Smooth muscle cell (in vitro differentiated cells): Measurements from ENCODE around the gene TLCD1. TPM values are rescaled to one million over a fixed set of nuclear protein-coding genes. Genes with fewer than 3 reads are reported as not detected.

Experiments used
- DNase-seq: peaks from one replicate; lab custom pipeline; 2025; ENCODE audit not compliant: unreplicated experiment; lab: John Stamatoyannopoulos, UW
- H2AFZ ChIP-seq: fragments of 200-600 bp; sonication (generic); 2 replicates; pipeline ENCODE4 v1.6.0; 2016; ENCODE audit warnings: antibody characterized with exemption, low read depth, mild to moderate bottlenecking
- H3F3A ChIP-seq: fragments of 200-600 bp; sonication (generic); 2 replicates; pipeline ENCODE4 v1.6.0; 2017; ENCODE audit warnings: antibody characterized with exemption, low read depth
- H3K27ac ChIP-seq: fragments of 200-600 bp; sonication (generic); 2 replicates; pipeline ENCODE4 v1.5.1; 2016; ENCODE audit warnings: low read depth, mild to moderate bottlenecking
- H3K27me3 ChIP-seq: fragments of 200-600 bp; sonication (generic); 2 replicates; pipeline ENCODE4 v1.6.1; 2016; ENCODE audit warnings: low read depth, mild to moderate bottlenecking
- H3K36me3 ChIP-seq: fragments of 200-600 bp; sonication (generic); 2 replicates; pipeline ENCODE4 v1.5.1; 2016; ENCODE audit warnings: low read depth
- H3K4me1 ChIP-seq: fragments of 200-600 bp; sonication (generic); 2 replicates; pipeline ENCODE4 v1.5.1; 2016; ENCODE audit warnings: low read depth
- H3K4me2 ChIP-seq: fragments of 200-600 bp; sonication (generic); 2 replicates; pipeline ENCODE4 v1.6.0; 2016; ENCODE audit warnings: mild to moderate bottlenecking
- H3K4me3 ChIP-seq: fragments of 200-600 bp; sonication (generic); 2 replicates; pipeline ENCODE4 v1.5.1; 2016; ENCODE audit warnings: mild to moderate bottlenecking
- H3K79me2 ChIP-seq: fragments of 200-600 bp; sonication (generic); 2 replicates; pipeline ENCODE4 v1.6.0; 2016; ENCODE audit warnings: low read depth, mild to moderate bottlenecking
- H3K9ac ChIP-seq: fragments of 200-600 bp; sonication (generic); 2 replicates; pipeline ENCODE4 v1.6.0; 2016; ENCODE audit warnings: low read depth
- H3K9me3 ChIP-seq: fragments of 200-600 bp; sonication (generic); replicated peaks from 2 replicates; pipeline ENCODE4 v1.5.1; 2016; ENCODE audit warnings: low read depth
- H4K20me1 ChIP-seq: fragments of 200-600 bp; sonication (generic); 2 replicates; pipeline ENCODE4 v1.6.0; 2016; ENCODE audit warnings: low read depth
- CTCF ChIP-seq: fragments of 200-600 bp; sonication (generic); IDR thresholded peaks from 2 replicates; pipeline ENCODE4 v1.5.1; 2017; ENCODE audit warnings: borderline replicate concordance, mild to moderate bottlenecking, antibody characterized with exemption; ENCODE audit not compliant: insufficient read depth, poor library complexity, severe bottlenecking
- WGBS: methylation state at CpG from one replicate; pipeline ENCODE4 v1.1.7; 2016; ENCODE audit warnings: low lambda C conversion rate; 5-methylcytosine and 5-hydroxymethylcytosine counted together
- polyA plus RNA-seq: library from polyadenylated mRNA; unstranded; fragments of >200 nt; fragmentation: Nextera tagmentation; extraction: Ambion mirVana; gene quantifications from 2 replicates; pipeline ENCODE4 v1.2.1, GENCODE V29; 2016
- total RNA-seq: library from RNA; depleted of rRNA; stranded (reverse); fragments of >200 nt; gene quantifications from 2 replicates; pipeline ENCODE4 v1.2.3, GENCODE V29; 2014

Gene TLCD1
- total and polyA plus RNA-seq, 2 experiments from 2014 or later, result 11.2 to 14.7 TPM

GRCh38 chr17:28741358-28742349 lies 15.6 kb upstream of the TLCD1 start:
- Histone ChIP-seq H3K4me3 (no peak overlapping the region), H3K9ac (no peak overlapping the region), H2AFZ (no peak overlapping the region), H4K20me1 (peaks cover 24% of the 10 kb centered on the region), H3K4me1 (peaks cover 16% of the 10 kb centered on the region), H3K27ac (no peak overlapping the region), H3K27me3 (no peaks in the 10 kb centered on the region), H3K4me2 (no peak overlapping the region), H3K36me3 (no peaks in the 10 kb centered on the region), H3K79me2 (peaks cover 28% of the 10 kb centered on the region), H3K9me3 (no peaks in the 10 kb centered on the region), H3F3A (peaks cover 17% of the 10 kb centered on the region)
- WGBS, result 92% methylated on average over 19 of the region's 19 CpGs
- no peak for TF ChIP-seq CTCF
- no peak for DNase-seq

- Histone ChIP-seq H3F3A (peaks cover 11% of the 10 kb centered on the region), H3K79me2 (peaks cover 18% of the 10 kb centered on the region), H4K20me1 (peaks cover 14% of the 10 kb centered on the region), H3K4me2 (no peak overlapping the region), H3K27me3 (no peaks in the 10 kb centered on the region), H3K36me3 (no peaks in the 10 kb centered on the region), H3K4me3 (no peak overlapping the region), H3K4me1 (peaks cover 7% of the 10 kb centered on the region), H2AFZ (no peak overlapping the region), H3K27ac (no peak overlapping the region), H3K9ac (no peak overlapping the region), H3K9me3 (no peaks in the 10 kb centered on the region)
- no peak for DNase-seq
- WGBS, result 95% methylated on average over 10 of the region's 10 CpGs
- no peak for TF ChIP-seq CTCF
Measured at GRCh38 chr17:28740406-28741357, 14.6 kb upstream of the TLCD1 start.

GRCh38 chr17:28738680-28739384 lies 12.8 kb upstream of the TLCD1 start:
- Histone ChIP-seq H3K79me2 (no peaks in the 10 kb centered on the region), H3K4me2 (no peak overlapping the region), H3K4me3 (no peak overlapping the region), H2AFZ (no peak overlapping the region), H3K36me3 (no peaks in the 10 kb centered on the region), H3K9me3 (no peaks in the 10 kb centered on the region), H4K20me1 (no peaks in the 10 kb centered on the region), H3K9ac (no peak overlapping the region), H3K27me3 (no peaks in the 10 kb centered on the region), H3F3A (no peaks in the 10 kb centered on the region), H3K4me1 (peaks cover 4% of the 10 kb centered on the region), H3K27ac (no peak overlapping the region)
- no peak for TF ChIP-seq CTCF
- WGBS, result 92% methylated on average over 10 of the region's 10 CpGs
- DNase-seq, result no peak
